GM12801 (cell line): ENCODE results near the gene DHRS12.

Source experiments
- CTCF ChIP-seq: IDR thresholded peaks from one replicate; pipeline ENCODE4 v1.5.1; 2011; ENCODE audit warnings: control low read depth; ENCODE audit not compliant: insufficient read length; ENCODE audit errors: extremely low read depth

DHRS12 gene

GRCh38 chr13:51843529-51843928 is 39.6 kb upstream of the DHRS12 start:
- TF ChIP-seq CTCF = no peak

GRCh38 chr13:51841732-51842131 is 37.8 kb upstream of the DHRS12 start:
- TF ChIP-seq CTCF = no peak

- TF ChIP-seq CTCF = no peak
These were observed 37.0 kb upstream of the DHRS12 start for GRCh38 chr13:51840917-51841316.

GRCh38 chr13:51839711-51840540 is 36.0 kb upstream of the DHRS12 start:
- TF ChIP-seq CTCF = no peak

GRCh38 chr13:51838240-51838846 is 34.4 kb upstream of the DHRS12 start:
- no peak for TF ChIP-seq CTCF

GRCh38 chr13:51837016-51837415 is 33.1 kb upstream of the DHRS12 start:
- TF ChIP-seq CTCF = no peak

GRCh38 chr13:51834581-51835171 is 30.7 kb upstream of the DHRS12 start:
- TF ChIP-seq CTCF = no peak
